Ovary (tissue), 9 donors: ENCODE results near the gene NSMCE4A. TPM values are rescaled to one million over a fixed set of nuclear protein-coding genes. Genes with fewer than 3 reads are reported as not detected.
"Not testable (repeated sequence)": the region's sequence is repeated elsewhere in the genome, so short reads cannot be mapped to it uniquely, and the experiment has no call there.

Source experiments
- DNase-seq, 5 donors: peaks; one replicate each; pipeline ENCODE4 v3.0.0-alpha.2; 2019 to 2020
- H3K27ac ChIP-seq, 2 donors: fragments of 200-600 bp; one replicate each; pipeline versions ENCODE4 v1.5.1 to v1.8.0; 2019 to 2022
- H3K27me3 ChIP-seq: fragments of 200-600 bp; one replicate; pipeline ENCODE4 v1.8.0; 2022
- H3K36me3 ChIP-seq: fragments of 200-600 bp; sonication (generic); one replicate; pipeline ENCODE4 v1.5.1; 2019
- H3K4me1 ChIP-seq: one replicate; pipeline ENCODE4 v1.8.1; 2013; ENCODE audit warnings: mild to moderate bottlenecking, moderate library complexity; ENCODE audit not compliant: insufficient read depth
- H3K4me3 ChIP-seq: fragments of 200-600 bp; sonication (generic); one replicate; pipeline ENCODE4 v1.5.1; 2017
- H3K9me3 ChIP-seq, 2 donors: fragments of 200-600 bp in 1 of 2; sonication (generic) in 1 of 2; one replicate each; pipeline versions ENCODE4 v1.5.1 to v1.8.1; 2013 to 2019; ENCODE audit warnings: mild to moderate bottlenecking in 1 of 2, moderate library complexity in 1 of 2
- EP300 ChIP-seq: sonication (generic); formaldehyde crosslinking; IDR thresholded peaks from one replicate; pipeline ENCODE4 v1.6.1; 2017; ENCODE audit warnings: antibody characterized with exemption
- POLR2A ChIP-seq: fragments of 450-650 bp; IDR thresholded peaks from one replicate; pipeline ENCODE4 v1.6.1; 2017; ENCODE audit warnings: antibody characterized with exemption, mild to moderate bottlenecking, moderate library complexity
- WGBS, 3 donors: extraction: QIAGEN DNeasy Blood & Tissue Kit in 1 of 3; methylation state at CpG; one replicate each; pipeline versions ENCODE4 v1.1.5 to v1.1.7; 2013 to 2017; 5-methylcytosine and 5-hydroxymethylcytosine counted together
- intact Hi-C, 4 donors: fragments of 100-400 bp; cut with DNase I; formaldehyde crosslinking; loops; one replicate each; pipeline versions ENCODE4 v1.11.0 to v1.15.1; 2022 to 2023
- polyA plus RNA-seq, 2 donors: library from polyadenylated mRNA; stranded (reverse); fragments of 200-250 nt in 1 of 2; fragments of 350-450 nt in 1 of 2; fragmentation: Illumina TruSeq in 1 of 2; extraction: RNeasy Lipid Tissue Mini Kit (QIAGEN cat#74804) in 1 of 2; gene quantifications; one replicate each; pipeline ENCODE4 v1.2.3, GENCODE V29; 2013 to 2014
- total RNA-seq, 7 donors: library from RNA; depleted of rRNA in 2 of 7; stranded (reverse); fragments of >200 nt in 2 of 7; fragmentation: NEBNext Ultra II Directional in 3 of 7; extraction: Animal tissue kit (Norgen Biotek cat#: 25700) in 3 of 7; gene quantifications; one replicate each; pipeline versions ENCODE4 v1.1.0 to v1.2.4, GENCODE V29; 2016 to 2023
- TF ChIP-seq, protein P1 (sequence below), 3 donors: fragments of 450-650 bp in 2 of 3; fragments of 200-600 bp in 1 of 3; IDR thresholded peaks; one replicate each; pipeline versions ENCODE4 v1.5.1 to v1.8.0; 2016 to 2022; ENCODE audit warnings: antibody characterized with exemption in 3 of 3, mild to moderate bottlenecking in 1 of 3
- donor health status: DM: no; HTN: no; CAD: no; lungs with moderate emphysema.
- donor health status: DM: no; HTN: no; CAD: no.
- donor health status: Bipolar disorder and iron deficiency.
- donor health status: DM: yes; HTN: yes; CAD: no.
- donor health status: DM: no; HTN: no; CAD: no.
- donor health status: DM: yes; HTN: yes; CAD: no.

NSMCE4A gene
- total and polyA plus RNA-seq, 9 donors: 34.1 to 71.4 (median 43.6) TPM

- Histone ChIP-seq H3K27ac (no peak overlapping the region), H3K27me3 (no peaks in the 10 kb centered on the region), H3K9me3 (no peaks in the 10 kb centered on the region), H3K4me3 (no peak overlapping the region), H3K36me3 (no peaks in the 10 kb centered on the region), H3K4me1 (no peaks in the 10 kb centered on the region)
- intact Hi-C loops: no loop called here
- 81% methylated on average over 6 of the region's 6 CpGs for whole genome bisulfite sequencing, 3 donors
- DNase-seq: no peak
- TF ChIP-seq EP300 (no peak), POLR2A (no peak)
- TF ChIP-seq, protein P1, sequence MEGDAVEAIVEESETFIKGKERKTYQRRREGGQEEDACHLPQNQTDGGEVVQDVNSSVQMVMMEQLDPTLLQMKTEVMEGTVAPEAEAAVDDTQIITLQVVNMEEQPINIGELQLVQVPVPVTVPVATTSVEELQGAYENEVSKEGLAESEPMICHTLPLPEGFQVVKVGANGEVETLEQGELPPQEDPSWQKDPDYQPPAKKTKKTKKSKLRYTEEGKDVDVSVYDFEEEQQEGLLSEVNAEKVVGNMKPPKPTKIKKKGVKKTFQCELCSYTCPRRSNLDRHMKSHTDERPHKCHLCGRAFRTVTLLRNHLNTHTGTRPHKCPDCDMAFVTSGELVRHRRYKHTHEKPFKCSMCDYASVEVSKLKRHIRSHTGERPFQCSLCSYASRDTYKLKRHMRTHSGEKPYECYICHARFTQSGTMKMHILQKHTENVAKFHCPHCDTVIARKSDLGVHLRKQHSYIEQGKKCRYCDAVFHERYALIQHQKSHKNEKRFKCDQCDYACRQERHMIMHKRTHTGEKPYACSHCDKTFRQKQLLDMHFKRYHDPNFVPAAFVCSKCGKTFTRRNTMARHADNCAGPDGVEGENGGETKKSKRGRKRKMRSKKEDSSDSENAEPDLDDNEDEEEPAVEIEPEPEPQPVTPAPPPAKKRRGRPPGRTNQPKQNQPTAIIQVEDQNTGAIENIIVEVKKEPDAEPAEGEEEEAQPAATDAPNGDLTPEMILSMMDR (IDR thresholded peaks at IDR 0.05): no peak
Observed at GRCh38 chr10:121998462-121998861, 23.4 kb upstream of the NSMCE4A start.

GRCh38 chr10:121994429-121994941 lies 19.5 kb upstream of the NSMCE4A start:
- H3K4me1 ChIP-seq: no peaks in the 10 kb centered on the region
- no peak overlapping the region for H3K4me3 ChIP-seq
- peak overlapping the region in 1 of 2 donors; percentile 20 for H3K27ac ChIP-seq
- no peaks in the 10 kb centered on the region for H3K27me3 ChIP-seq
- peak in 3 of 5 donors; percentile 23 to 38 (median 27) for DNase-seq
- TF ChIP-seq EP300 (no peak), POLR2A (no peak)
- TF ChIP-seq, protein P1 (IDR thresholded peaks at IDR 0.05): no peak
- no peaks in the 10 kb centered on the region for H3K9me3 ChIP-seq
- intact Hi-C loops: no loop called here
- no peaks in the 10 kb centered on the region for H3K36me3 ChIP-seq
- 19 to 25% (median 22%) methylated on average over 10 of the region's 10 CpGs for WGBS, 3 donors

DNA sequence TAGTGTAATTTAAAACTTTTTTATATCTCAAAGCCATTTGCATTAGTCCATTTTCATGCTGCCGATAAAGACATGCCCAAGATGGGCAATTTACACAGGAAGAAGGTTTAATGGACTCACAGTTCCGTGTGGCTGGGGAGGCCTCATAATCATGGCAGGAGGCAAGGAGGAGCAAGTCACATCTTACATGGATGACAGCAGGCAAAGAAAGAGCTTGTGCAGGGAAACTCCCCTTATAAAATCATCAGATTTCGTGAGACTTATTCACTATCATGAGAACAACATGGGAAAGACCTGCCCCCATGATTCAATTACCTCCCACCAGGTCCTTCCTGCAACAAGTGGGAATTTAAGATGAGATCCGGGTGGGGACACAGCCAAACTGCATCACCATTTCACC lies 16.7 kb upstream of the NSMCE4A start:
- H3K27ac ChIP-seq, H3K27me3 ChIP-seq, H3K4me3 ChIP-seq, H3K36me3 ChIP-seq, H3K4me1 ChIP-seq, H3K9me3 ChIP-seq, intact Hi-C loops, DNase-seq: not testable (repeated sequence)
- 79 to 92% (median 87%) methylated on average over 4 of the region's 4 CpGs for WGBS, 3 donors

- H3K36me3 ChIP-seq: no peaks in the 10 kb centered on the region
- intact Hi-C loops: no loop called here
- H3K9me3 ChIP-seq: no peaks in the 10 kb centered on the region
- H3K4me1 ChIP-seq: no peaks in the 10 kb centered on the region
- H3K27me3 ChIP-seq: no peaks in the 10 kb centered on the region
- TF ChIP-seq, protein P1 (IDR thresholded peaks at IDR 0.05): no peak
- TF ChIP-seq POLR2A (no peak), EP300 (no peak)
- no peak for DNase-seq
- no peak overlapping the region for H3K4me3 ChIP-seq
- WGBS, 3 donors: 65 to 71% (median 65%) methylated on average over 9 of the region's 9 CpGs
- H3K27ac ChIP-seq: no peak overlapping the region
Observed at GRCh38 chr10:121990015-121990677, 15.1 kb upstream of the NSMCE4A start.
